Measurements from ENCODE around the gene C3orf33. TPM values are rescaled to one million over a fixed set of nuclear protein-coding genes. Genes with fewer than 3 reads are reported as not detected.

The C3orf33 gene
- polyA plus RNA-seq, 1 experiment, result 2.9 TPM

- no peak overlapping the region for H3K4me3 ChIP-seq (ENCODE audit: low read depth, low read length)
- TF ChIP-seq CTCF (IDR thresholded peaks at IDR 0.05; ENCODE audit: low read depth, low read length), result no peak
- CTCF ChIA-PET, result interaction anchor here (2.8 to 3.2 kb wide), 3 partner anchors 16 to 47 kb away, joined by 28 to 40 read pairs (median 29); partner anchors contain the start of gene SLC33A1
- no peak for DNase-seq (ENCODE audit: low read depth, low spot score)
- POLR2A ChIA-PET, result no interaction called here
- H3K27me3 ChIP-seq (ENCODE audit: control insufficient read depth, insufficient read depth, low read length), result no peaks in the 10 kb centered on the region
- no peak overlapping the region for H3K27ac ChIP-seq (ENCODE audit: low read depth, low read length)
- H3K9me3 ChIP-seq (ENCODE audit: control insufficient read depth, insufficient read depth, low read length), result no peaks in the 10 kb centered on the region
Measured at GRCh38 chr3:155804323-155804722, 1.8 kb downstream of the C3orf33 start.

GRCh38 chr3:155792532-155792931 is 13.5 kb downstream of the C3orf33 start:
- POLR2A ChIA-PET, result no interaction called here
- H3K27me3 ChIP-seq (ENCODE audit: control insufficient read depth, insufficient read depth, low read length), result no peaks in the 10 kb centered on the region

GRCh38 chr3:155791190-155791589 is 14.9 kb downstream of the C3orf33 start:
- CTCF ChIA-PET, result interaction anchor here (1.3 kb wide), 1 partner anchor 15 kb away, joined by 6 read pairs; the partner anchor contains the start of gene C3orf33
- H3K4me3 ChIP-seq (ENCODE audit: low read depth, low read length), result no peak overlapping the region
- no peak for DNase-seq (ENCODE audit: low read depth, low spot score)
- H3K9me3 ChIP-seq (ENCODE audit: control insufficient read depth, insufficient read depth, low read length), result no peaks in the 10 kb centered on the region
- no peak overlapping the region for H3K27ac ChIP-seq (ENCODE audit: low read depth, low read length)
- TF ChIP-seq CTCF (IDR thresholded peaks at IDR 0.05; ENCODE audit: low read depth, low read length), result no peak
- POLR2A ChIA-PET, result interaction anchor here (0.6 kb wide), 2 partner anchors 34 to 56 kb away, joined by 3 to 4 read pairs; no protein-coding TSS in a partner anchor
- no peaks in the 10 kb centered on the region for H3K27me3 ChIP-seq (ENCODE audit: control insufficient read depth, insufficient read depth, low read length)

More at GRCh38 chr3:155792532-155792931, 13.5 kb downstream of the C3orf33 start:
- no peaks in the 10 kb centered on the region for H3K9me3 ChIP-seq (ENCODE audit: control insufficient read depth, insufficient read depth, low read length)
- no peak overlapping the region for H3K4me3 ChIP-seq (ENCODE audit: low read depth, low read length)
- no peak for TF ChIP-seq CTCF (IDR thresholded peaks at IDR 0.05; ENCODE audit: low read depth, low read length)
- no peak for DNase-seq (ENCODE audit: low read depth, low spot score)
- CTCF ChIA-PET, result no interaction called here
- no peak overlapping the region for H3K27ac ChIP-seq (ENCODE audit: low read depth, low read length)

GRCh38 chr3:155790272-155790925 is 15.7 kb downstream of the C3orf33 start:
- CTCF ChIA-PET, result interaction anchor here (1.1 to 1.3 kb wide), 2 partner anchors 16 kb away, joined by 6 to 17 read pairs; partner anchors contain the start of gene C3orf33

More at GRCh38 chr3:155790272-155790925, 15.7 kb downstream of the C3orf33 start:
- POLR2A ChIA-PET, result no interaction called here
- Histone ChIP-seq H3K4me3 (ENCODE audit: low read depth, low read length) (no peak overlapping the region), H3K27ac (ENCODE audit: low read depth, low read length) (no peak overlapping the region), H3K9me3 (ENCODE audit: control insufficient read depth, insufficient read depth, low read length) (no peaks in the 10 kb centered on the region), H3K27me3 (ENCODE audit: control insufficient read depth, insufficient read depth, low read length) (no peaks in the 10 kb centered on the region)
- no peak for DNase-seq (ENCODE audit: low read depth, low spot score)
- no peak for TF ChIP-seq CTCF (IDR thresholded peaks at IDR 0.05; ENCODE audit: low read depth, low read length)

All from AG04450 (cell line).